ENCODE results near the gene PPP1R9A.

The PPP1R9A gene

DNA sequence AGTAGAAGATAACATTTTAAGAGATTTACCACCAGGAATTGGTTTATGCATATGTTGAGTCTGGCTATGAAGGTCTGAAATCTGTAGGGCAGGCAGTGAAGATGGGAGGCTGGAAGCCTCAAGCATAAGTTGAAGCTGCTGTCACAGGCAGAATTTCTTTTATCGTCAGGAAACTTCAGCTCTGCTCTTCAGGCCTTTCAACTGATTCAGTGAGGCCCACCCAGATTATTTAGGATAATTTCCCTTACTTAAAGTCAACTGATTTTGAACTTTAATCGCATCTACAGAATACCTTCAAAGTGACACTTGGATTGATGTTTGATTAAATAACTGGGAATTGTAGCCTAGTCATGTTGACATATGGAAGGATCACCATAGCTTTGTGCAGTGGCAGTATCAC, 190.5 kb downstream of the PPP1R9A start:
- DNase-seq (ENCODE audit: extremely low read depth, low read depth), result no peak
- TF ChIP-seq, protein P1, sequence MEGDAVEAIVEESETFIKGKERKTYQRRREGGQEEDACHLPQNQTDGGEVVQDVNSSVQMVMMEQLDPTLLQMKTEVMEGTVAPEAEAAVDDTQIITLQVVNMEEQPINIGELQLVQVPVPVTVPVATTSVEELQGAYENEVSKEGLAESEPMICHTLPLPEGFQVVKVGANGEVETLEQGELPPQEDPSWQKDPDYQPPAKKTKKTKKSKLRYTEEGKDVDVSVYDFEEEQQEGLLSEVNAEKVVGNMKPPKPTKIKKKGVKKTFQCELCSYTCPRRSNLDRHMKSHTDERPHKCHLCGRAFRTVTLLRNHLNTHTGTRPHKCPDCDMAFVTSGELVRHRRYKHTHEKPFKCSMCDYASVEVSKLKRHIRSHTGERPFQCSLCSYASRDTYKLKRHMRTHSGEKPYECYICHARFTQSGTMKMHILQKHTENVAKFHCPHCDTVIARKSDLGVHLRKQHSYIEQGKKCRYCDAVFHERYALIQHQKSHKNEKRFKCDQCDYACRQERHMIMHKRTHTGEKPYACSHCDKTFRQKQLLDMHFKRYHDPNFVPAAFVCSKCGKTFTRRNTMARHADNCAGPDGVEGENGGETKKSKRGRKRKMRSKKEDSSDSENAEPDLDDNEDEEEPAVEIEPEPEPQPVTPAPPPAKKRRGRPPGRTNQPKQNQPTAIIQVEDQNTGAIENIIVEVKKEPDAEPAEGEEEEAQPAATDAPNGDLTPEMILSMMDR (IDR thresholded peaks at IDR 0.05; ENCODE audit: low read depth, low read length), result no peak

DNA sequence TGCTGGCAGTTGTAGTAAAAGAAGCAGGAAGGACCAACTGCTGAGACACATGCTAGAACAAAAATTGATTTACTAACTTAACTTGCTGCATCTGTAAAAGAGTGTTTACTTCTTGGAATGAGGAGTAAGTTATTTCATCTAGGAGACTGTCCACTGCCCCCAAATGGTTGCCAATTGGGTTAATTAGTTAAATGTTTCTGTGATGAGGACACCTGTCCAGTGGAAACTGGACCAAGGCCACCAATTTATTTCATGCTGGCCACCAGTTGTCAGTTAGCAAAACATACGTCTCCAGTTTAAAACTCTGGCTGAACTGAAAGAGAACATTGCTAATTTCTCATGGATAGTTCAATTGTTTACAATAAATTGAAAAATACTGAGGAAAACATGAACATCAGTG, 191.7 kb downstream of the PPP1R9A start:
- TF ChIP-seq, protein P1 (IDR thresholded peaks at IDR 0.05; ENCODE audit: low read depth, low read length), result no peak
- no peak for DNase-seq (ENCODE audit: extremely low read depth, low read depth)

DNA sequence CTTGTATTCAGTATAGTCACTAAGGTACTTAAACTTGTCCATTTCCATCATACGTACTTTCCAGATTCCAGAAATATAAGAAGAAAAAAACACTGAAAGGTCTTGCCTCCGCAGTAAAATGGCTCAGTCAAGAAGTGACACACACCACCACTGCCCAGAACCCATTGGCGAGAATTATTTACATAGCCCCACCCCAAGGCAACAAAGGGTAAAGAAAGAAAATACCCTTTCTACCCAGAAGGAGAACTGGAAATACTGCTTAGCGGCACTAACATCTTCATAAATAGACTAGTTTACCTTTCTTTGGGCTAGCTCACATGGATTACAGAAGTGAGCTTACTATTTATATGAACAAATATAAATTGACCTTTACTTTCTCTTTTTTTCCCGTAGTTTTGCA, 194.0 kb downstream of the PPP1R9A start:
- TF ChIP-seq, protein P1 (IDR thresholded peaks at IDR 0.05; ENCODE audit: low read depth, low read length), result no peak
- DNase-seq (ENCODE audit: extremely low read depth, low read depth), result no peak

DNA sequence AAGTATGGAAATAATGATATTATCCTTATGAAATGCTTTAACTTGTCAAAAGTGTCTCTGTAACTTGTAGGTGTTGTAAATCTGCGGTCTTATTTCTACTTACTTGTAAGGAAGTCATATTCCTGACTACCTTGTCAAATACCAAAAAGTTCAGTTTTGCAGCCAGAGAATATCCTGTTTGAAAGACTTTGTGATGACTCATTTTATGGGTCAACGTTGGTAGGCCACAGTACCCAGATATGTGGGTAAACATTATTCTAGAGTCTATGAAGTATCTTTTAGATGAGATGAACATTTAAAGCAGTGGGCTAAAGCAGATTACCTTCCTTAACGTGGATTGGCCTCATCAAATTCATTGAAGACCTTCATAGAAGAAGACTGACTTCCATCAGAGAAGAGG, 195.3 kb downstream of the PPP1R9A start:
- DNase-seq (ENCODE audit: extremely low read depth, low read depth), result no peak
- TF ChIP-seq, protein P1 (IDR thresholded peaks at IDR 0.05; ENCODE audit: low read depth, low read length), result no peak

DNA sequence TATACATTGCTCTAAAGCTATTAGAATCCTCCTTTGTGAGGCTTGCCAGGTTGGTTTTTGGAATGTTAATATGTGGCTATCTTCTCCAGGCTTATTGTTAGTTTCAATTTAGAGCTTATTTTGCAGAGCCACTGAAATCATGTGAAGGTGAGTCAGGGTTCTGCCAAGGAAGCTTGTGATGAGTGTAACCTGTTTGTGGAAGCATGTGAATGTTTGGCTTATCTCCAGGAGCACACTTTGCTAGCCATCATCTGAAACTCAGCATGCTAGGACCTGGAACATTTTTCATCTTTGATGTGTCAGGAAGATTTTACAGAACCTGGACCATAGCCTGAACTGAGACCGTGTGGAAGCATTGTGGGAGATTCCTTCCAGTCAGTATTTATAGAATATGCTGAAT, 197.3 kb downstream of the PPP1R9A start:
- DNase-seq (ENCODE audit: extremely low read depth, low read depth), result no peak
- TF ChIP-seq, protein P1 (IDR thresholded peaks at IDR 0.05; ENCODE audit: low read depth, low read length), result no peak

DNA sequence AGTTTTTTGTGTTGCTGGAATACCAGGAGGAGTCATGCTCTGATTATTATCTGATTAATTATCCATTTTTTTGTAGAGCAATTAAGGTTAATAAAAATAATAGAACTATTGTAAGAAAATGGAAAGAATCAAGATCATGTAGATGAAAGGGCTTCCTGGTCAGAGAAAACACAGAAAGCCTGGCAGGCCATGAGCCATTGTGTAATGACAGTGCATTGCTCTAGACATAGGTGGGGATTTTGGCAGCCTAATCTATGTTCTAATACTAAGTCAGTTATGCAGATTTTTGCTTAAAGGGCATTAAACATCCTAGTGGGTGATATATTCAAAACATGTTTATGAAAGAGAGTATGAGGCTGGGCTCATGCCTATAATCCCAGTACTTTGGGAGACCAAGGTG, 198.2 kb downstream of the PPP1R9A start:
- DNase-seq (ENCODE audit: extremely low read depth, low read depth), result no peak
- TF ChIP-seq, protein P1 (IDR thresholded peaks at IDR 0.05; ENCODE audit: low read depth, low read length), result no peak

DNA sequence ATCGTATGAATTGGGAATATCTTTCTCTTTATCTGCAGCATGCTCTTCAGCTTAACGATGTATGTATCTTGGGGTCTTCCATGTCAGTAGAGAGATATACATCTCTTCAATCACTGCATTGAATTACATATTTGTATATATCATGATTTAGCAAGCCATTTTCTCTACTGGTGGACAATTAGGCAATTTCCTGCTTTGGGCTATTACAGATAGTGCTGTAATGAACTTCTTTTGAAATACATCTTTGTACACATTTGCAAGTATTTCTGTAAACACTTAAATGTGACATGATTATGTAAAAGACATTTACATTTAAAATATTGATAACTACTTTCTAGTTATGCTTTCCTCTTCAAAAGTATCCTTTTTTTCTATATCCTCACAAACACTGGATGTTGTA, 199.0 kb downstream of the PPP1R9A start:
- no peak for DNase-seq (ENCODE audit: extremely low read depth, low read depth)
- TF ChIP-seq, protein P1 (IDR thresholded peaks at IDR 0.05; ENCODE audit: low read depth, low read length), result no peak

Measured in AG09319 (cell line).